GM12878 (cell line): ENCODE results near the gene ASB6. TPM values are rescaled to one million over a fixed set of nuclear protein-coding genes. Genes with fewer than 3 reads are reported as not detected.

Experiments used
- ATAC-seq: fragments of 200-7000 bp; cut with Tn5 transposase; 3 replicates; pipeline ENCODE4 v1.9.1; 2020; ENCODE audit warnings: mild to moderate bottlenecking, moderate library complexity
- BruUV-seq: library from RNA; stranded (reverse); fragments of 400-500 nt; replicated peaks from 2 replicates; lab custom pipeline; 2021; lab: Mats Ljungman, UMichigan
- CTCF ChIA-PET: fragments of 300-600 bp; sonication (Branson Sonifier 250); formaldehyde crosslinking; extraction: SDS; loops from one replicate; lab custom pipeline; 2021; ENCODE audit warnings: inconsistent platforms; lab: Yijun Ruan, JAX
- POLR2A ChIA-PET: fragments of 350-600 bp; formaldehyde crosslinking; extraction: SDS; loops from one replicate; lab custom pipeline; 2021; ENCODE audit warnings: inconsistent platforms; lab: Charles Lee
- RAD21 ChIA-PET: fragments of 300-600 bp; sonication (Branson Sonifier 250); formaldehyde crosslinking; loops from one replicate; lab custom pipeline; 2023; ENCODE audit warnings: antibody characterized with exemption; ENCODE audit not compliant: unreplicated experiment; lab: Charles Lee
- SMC1A ChIA-PET: fragments of 300-600 bp; sonication (Branson Sonifier 250); formaldehyde crosslinking; loops from one replicate; lab custom pipeline; 2023; ENCODE audit not compliant: unreplicated experiment, uncharacterized antibody; lab: Charles Lee
- DNase-seq: peaks from one replicate; pipeline ENCODE4 v3.0.0-alpha.2; 2011; ENCODE audit warnings: low read depth, low spot score
- FAIRE-seq: peaks from 3 replicates; lab custom pipeline; 2011; peaks lifted over from hg19 to GRCh38; lab: Jason Lieb, UNC
- H2AFZ ChIP-seq: 2 replicates; pipeline ENCODE4 v1.6.0; 2011; ENCODE audit warnings: low read depth, low read length, control low read depth; ENCODE audit not compliant: control insufficient read depth
- H3K27ac ChIP-seq: 2 replicates; pipeline ENCODE4 v1.5.1; 2011; ENCODE audit warnings: control low read depth; ENCODE audit not compliant: control insufficient read depth, insufficient read depth
- H3K27me3 ChIP-seq, 2 experiments: replicated peaks in 1 of 2; 2 replicates each; pipeline versions ENCODE4 v1.6.0 to v1.6.1; 2011; ENCODE audit warnings: low read length in 1 of 2; ENCODE audit not compliant: control insufficient read depth in 2 of 2, insufficient read depth in 2 of 2
- H3K36me3 ChIP-seq, 2 experiments: 2 replicates each; pipeline ENCODE4 v1.5.1; 2011; ENCODE audit warnings: low read length in 1 of 2; ENCODE audit not compliant: control insufficient read depth in 2 of 2, insufficient read depth in 2 of 2
- H3K4me1 ChIP-seq: 2 replicates; pipeline ENCODE4 v1.6.1; 2011; ENCODE audit warnings: mild to moderate bottlenecking, low read length, moderate library complexity, mixed read lengths; ENCODE audit not compliant: control insufficient read depth, insufficient read depth
- H3K4me2 ChIP-seq: 2 replicates; pipeline ENCODE4 v1.6.0; 2011; ENCODE audit warnings: control low read depth; ENCODE audit not compliant: control insufficient read depth, insufficient read depth
- H3K4me3 ChIP-seq: fragments of 200-600 bp; sonication (generic); 2 replicates; pipeline ENCODE4 v1.5.1; 2016
- H3K79me2 ChIP-seq: 2 replicates; pipeline ENCODE4 v1.6.0; 2011; ENCODE audit warnings: low read length; ENCODE audit not compliant: control insufficient read depth, insufficient read depth
- H3K9ac ChIP-seq: 2 replicates; pipeline ENCODE4 v1.8.0; 2011; ENCODE audit warnings: low read length, control low read depth, mixed read lengths; ENCODE audit not compliant: control insufficient read depth, insufficient read depth
- H3K9me3 ChIP-seq: replicated peaks from 3 replicates; pipeline ENCODE4 v1.5.1; 2011; ENCODE audit warnings: mild to moderate bottlenecking, low read length; ENCODE audit not compliant: control insufficient read depth, insufficient read depth
- H4K20me1 ChIP-seq: 2 replicates; pipeline ENCODE4 v1.6.0; 2011; ENCODE audit not compliant: control insufficient read depth, insufficient read depth
- ATF7 ChIP-seq: fragments of 450-650 bp; IDR thresholded peaks from 2 replicates; pipeline ENCODE4 v1.6.1; 2016; ENCODE audit warnings: low read depth, mild to moderate bottlenecking
- BHLHE40 ChIP-seq, 2 experiments: fragments of 450-650 bp in 1 of 2; IDR thresholded peaks; 2 replicates each; pipeline ENCODE4 v1.6.1; 2011 to 2017; ENCODE audit warnings: low read depth in 2 of 2, borderline replicate concordance in 1 of 2, improper control_type of control experiment in 1 of 2, low read length in 1 of 2, mild to moderate bottlenecking in 1 of 2
- CBFB ChIP-seq: IDR thresholded peaks from 2 replicates; pipeline ENCODE4 v1.6.1; 2016; ENCODE audit warnings: antibody characterized with exemption, low read depth
- ETV6 ChIP-seq, 2 experiments: fragments of 450-650 bp in 1 of 2; IDR thresholded peaks in 1 of 2; conservative IDR thresholded peaks in 1 of 2; 2 replicates each; pipeline ENCODE4 v1.6.1; 2014; ENCODE audit warnings: antibody characterized with exemption in 1 of 2, borderline replicate concordance in 1 of 2, low read depth in 1 of 2, mild to moderate bottlenecking in 1 of 2, moderate library complexity in 1 of 2
- FOXK2 ChIP-seq: fragments of 450-650 bp; IDR thresholded peaks from 2 replicates; pipeline ENCODE4 v1.6.1; 2017; ENCODE audit warnings: mild to moderate bottlenecking, moderate library complexity
- HDAC2 ChIP-seq: fragments of 200-600 bp; sonication (generic); IDR thresholded peaks from 2 replicates; pipeline ENCODE4 v1.6.1; 2017
- HDAC6 ChIP-seq: fragments of 200-600 bp; sonication (generic); IDR thresholded peaks from one replicate; pipeline ENCODE4 v1.8.0; 2017; ENCODE audit warnings: antibody characterized with exemption; ENCODE audit not compliant: unreplicated experiment
- HDGF ChIP-seq: fragments of 450-650 bp; IDR thresholded peaks from 2 replicates; pipeline ENCODE4 v1.6.1; 2016; ENCODE audit warnings: antibody characterized with exemption
- JUND ChIP-seq: IDR thresholded peaks from 2 replicates; pipeline ENCODE4 v1.6.1; 2012; ENCODE audit warnings: low read depth, mild to moderate bottlenecking, low read length, improper control_type of control experiment, moderate library complexity
- KDM1A ChIP-seq: fragments of 200-600 bp; sonication (generic); IDR thresholded peaks from 2 replicates; pipeline ENCODE4 v1.6.1; 2016; ENCODE audit warnings: borderline replicate concordance
- MEF2B ChIP-seq: fragments of 450-650 bp; IDR thresholded peaks from 2 replicates; pipeline ENCODE4 v1.6.1; 2018; ENCODE audit warnings: mild to moderate bottlenecking, moderate library complexity; ENCODE audit not compliant: partially characterized antibody, poor library complexity, severe bottlenecking
- MYB ChIP-seq: fragments of 150-350 bp; IDR thresholded peaks from 2 replicates; pipeline ENCODE4 v1.6.1; 2014; ENCODE audit warnings: mild to moderate bottlenecking, low read depth, low read length, borderline replicate concordance
- NFIC ChIP-seq: IDR thresholded peaks from 2 replicates; pipeline ENCODE4 v1.6.1; 2012; ENCODE audit warnings: low read depth, mild to moderate bottlenecking, inconsistent platforms, low read length, moderate library complexity
- NFYA ChIP-seq: IDR thresholded peaks from 2 replicates; pipeline ENCODE4 v1.6.1; 2011; ENCODE audit warnings: low read depth, mild to moderate bottlenecking, low read length, improper control_type of control experiment, borderline replicate concordance
- NRF1 ChIP-seq: conservative IDR thresholded peaks from 2 replicates; pipeline ENCODE4 v1.6.1; 2011; ENCODE audit warnings: mild to moderate bottlenecking, low read depth, low read length, improper control_type of control experiment
- PML ChIP-seq: IDR thresholded peaks from 2 replicates; pipeline ENCODE4 v1.6.1; 2012; ENCODE audit warnings: low read length, inconsistent platforms
- POLR2AphosphoS5 ChIP-seq: IDR thresholded peaks from 2 replicates; pipeline ENCODE4 v1.6.1; 2011; ENCODE audit warnings: mild to moderate bottlenecking, low read length, inconsistent platforms
- RUNX3 ChIP-seq: IDR thresholded peaks from 2 replicates; pipeline ENCODE4 v1.6.1; 2012; ENCODE audit warnings: low read length, inconsistent platforms
- WRNIP1 ChIP-seq: IDR thresholded peaks from 2 replicates; pipeline ENCODE4 v1.6.1; 2011; ENCODE audit warnings: low read depth, low read length, improper control_type of control experiment, borderline replicate concordance
- ZSCAN29 ChIP-seq: fragments of 450-650 bp; IDR thresholded peaks from 2 replicates; pipeline ENCODE4 v1.6.1; 2017; ENCODE audit warnings: mild to moderate bottlenecking, moderate library complexity
- WGBS: methylation state at CpG from one replicate; pipeline ENCODE4 v1.1.6; 2016; ENCODE audit warnings: low lambda C conversion rate; ENCODE audit not compliant: insufficient replicate concordance, insufficient coverage; ENCODE audit errors: missing lambda C conversion rate; 5-methylcytosine and 5-hydroxymethylcytosine counted together
- in situ Hi-C: fragments of 300-500 bp; cut with MboI; formaldehyde crosslinking; loops from 9 replicates; pipeline ENCODE4 v1.14.3; 2018; ENCODE audit warnings: mixed read lengths
- intact Hi-C: fragments of 100-400 bp; cut with micrococcal nuclease; formaldehyde crosslinking; loops from one replicate; pipeline ENCODE4 v1.14.2; 2022; ENCODE audit not compliant: unreplicated experiment
- polyA plus RNA-seq, 11 experiments: library from polyadenylated mRNA; depleted of rRNA in 4 of 11; unstranded in 6 of 11; stranded (reverse) in 5 of 11; fragments of >200 nt; fragmentation: Nextera tagmentation in 4 of 11; fragmentation: Illumina TruSeq in 1 of 11; extraction: Ambion mirVana in 4 of 11; extraction: Trizol in 1 of 11; gene quantifications; 1 replicate in 1 of 11; 2 replicates in 10 of 11; pipeline versions ENCODE4 v1.2.1 to v1.2.3, GENCODE V29; 2011 to 2016; ENCODE audit warnings: inconsistent platforms in 2 of 11, missing spikeins in 2 of 11, low read depth in 1 of 11
- total RNA-seq, 4 experiments: library from RNA; depleted of rRNA in 3 of 4; stranded (reverse); fragments of >200 nt in 3 of 4; fragmentation: Illumina TruSeq in 1 of 4; extraction: Trizol in 1 of 4; gene quantifications; 2 replicates each; pipeline versions ENCODE4 v1.2.1 to v1.2.3, GENCODE V29; 2013 to 2021
- TF ChIP-seq, protein P1 (sequence below): fragments of 450-650 bp; IDR thresholded peaks from 2 replicates; pipeline ENCODE4 v1.6.1; 2017; ENCODE audit warnings: low read depth, mild to moderate bottlenecking, moderate library complexity
- TF ChIP-seq, protein P2 (sequence below): fragments of 450-650 bp; IDR thresholded peaks from 2 replicates; pipeline ENCODE4 v1.6.1; 2016; ENCODE audit warnings: mild to moderate bottlenecking

Gene ASB6
- total and polyA plus RNA-seq, 10 of the 15 experiments (the other 5 are each of a cell fraction or from before 2014, with no cell fraction given): 0.80 to 18.2 (median 9.9) TPM

DNA sequence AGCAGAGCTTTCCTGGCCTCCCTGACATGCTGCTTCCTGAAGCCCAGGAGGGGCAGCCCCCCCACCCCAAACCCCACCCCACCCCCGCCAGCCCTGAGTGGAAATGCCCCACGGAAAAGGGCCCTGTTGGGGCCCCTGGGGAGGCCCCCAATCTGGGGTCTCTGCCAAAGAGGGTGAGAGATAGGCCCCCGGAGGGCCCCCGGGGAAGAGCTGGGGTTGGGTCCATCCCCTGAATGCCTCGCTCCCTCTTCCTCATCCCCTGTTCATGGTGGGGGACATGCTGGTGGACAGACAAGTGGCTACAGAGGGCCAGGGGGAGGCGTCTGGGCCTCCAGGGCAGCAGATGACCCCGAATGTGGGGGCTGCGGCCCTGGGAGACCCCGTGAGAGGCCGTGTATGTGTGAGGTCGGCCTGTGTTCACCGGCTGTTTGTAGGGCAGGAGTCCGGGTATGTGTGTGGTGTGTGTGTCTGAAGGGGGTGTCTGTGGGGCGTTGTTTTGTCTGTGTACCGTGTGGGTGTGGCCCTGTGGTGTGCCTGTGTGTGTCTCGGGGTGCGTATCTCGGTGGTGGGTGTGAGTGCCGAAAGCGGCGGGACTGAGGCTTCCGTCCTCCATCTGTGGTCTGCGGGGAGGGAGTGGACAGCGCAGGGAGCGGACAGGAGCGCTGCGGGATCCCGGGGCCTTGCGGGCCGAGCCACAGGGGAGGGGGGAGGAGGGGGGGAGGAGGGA lies 32.3 kb downstream of the ASB6 start:
- DNase-seq (no peak), ATAC-seq (peak; percentile 62), FAIRE-seq (no peak)
- SMC1A ChIA-PET: interaction anchor here (0.8 to 2.4 kb wide), 9 partner anchors 13 to 478 kb away, joined by 3 to 15 read pairs (median 4); no protein-coding TSS in a partner anchor
- no TSS peak for BruUV-seq
- 0% methylated on average over 20 of the region's 30 CpGs for WGBS
- Histone ChIP-seq H3K4me1 (peaks cover 8% of the 10 kb centered on the region), H3K27ac (no peak overlapping the region), H3K27me3 (no peaks in the 10 kb centered on the region), H3K4me3 (0 out of 2 replicates have a peak overlapping the region, but pooled peaks have one; percentile 11), H2AFZ (no peak overlapping the region), H3K4me2 (peak overlapping the region; percentile 26; the same call in 1 of the 2 replicates), H3K36me3 (no peaks in the 10 kb centered on the region), H3K9ac (no peak overlapping the region), H4K20me1 (no peaks in the 10 kb centered on the region), H3K79me2 (no peaks in the 10 kb centered on the region), H3K9me3 (no peaks in the 10 kb centered on the region)
- POLR2A ChIA-PET: interaction anchor here (0.6 to 1.9 kb wide), 4 partner anchors 12 to 470 kb away, joined by 3 to 9 read pairs (median 4); no protein-coding TSS in a partner anchor
- CTCF ChIA-PET: interaction anchor here (0.6 to 2.8 kb wide), 9 partner anchors 12 to 478 kb away, joined by 3 to 33 read pairs (median 11); partner anchors contain the start of gene NTMT1
- intact Hi-C loops: loop anchor here (1.0 to 10.0 kb wide), 4 partner anchors 125 to 470 kb away; partner anchors contain the start of gene IER5L
- in situ Hi-C loops: loop anchor here (5.0 kb wide), 2 partner anchors 437 to 477 kb away; no protein-coding TSS in a partner anchor
- RAD21 ChIA-PET: interaction anchor here (1.0 to 2.7 kb wide), 9 partner anchors 13 to 478 kb away, joined by 3 to 28 read pairs (median 6); partner anchors contain the start of gene IER5L
- TF ChIP-seq WRNIP1: no peak
- TF ChIP-seq, protein P1, sequence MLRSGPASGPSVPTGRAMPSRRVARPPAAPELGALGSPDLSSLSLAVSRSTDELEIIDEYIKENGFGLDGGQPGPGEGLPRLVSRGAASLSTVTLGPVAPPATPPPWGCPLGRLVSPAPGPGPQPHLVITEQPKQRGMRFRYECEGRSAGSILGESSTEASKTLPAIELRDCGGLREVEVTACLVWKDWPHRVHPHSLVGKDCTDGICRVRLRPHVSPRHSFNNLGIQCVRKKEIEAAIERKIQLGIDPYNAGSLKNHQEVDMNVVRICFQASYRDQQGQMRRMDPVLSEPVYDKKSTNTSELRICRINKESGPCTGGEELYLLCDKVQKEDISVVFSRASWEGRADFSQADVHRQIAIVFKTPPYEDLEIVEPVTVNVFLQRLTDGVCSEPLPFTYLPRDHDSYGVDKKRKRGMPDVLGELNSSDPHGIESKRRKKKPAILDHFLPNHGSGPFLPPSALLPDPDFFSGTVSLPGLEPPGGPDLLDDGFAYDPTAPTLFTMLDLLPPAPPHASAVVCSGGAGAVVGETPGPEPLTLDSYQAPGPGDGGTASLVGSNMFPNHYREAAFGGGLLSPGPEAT: 0 out of 2 replicates have a peak, but pooled peaks have one; percentile 28
- TF ChIP-seq KDM1A: no peak
- no peak for TF ChIP-seq ZSCAN29
- TF ChIP-seq HDGF: peak; percentile 95
- TF ChIP-seq NFYA: no peak
- TF ChIP-seq HDAC2: no peak
- peak; percentile 45; the same call in 1 of the 2 replicates for TF ChIP-seq ATF7
- no peak for TF ChIP-seq JUND
- TF ChIP-seq ETV6 (conservative IDR thresholded peaks at IDR 0.05 in 1 of 2, IDR thresholded peaks at IDR 0.05 in 1 of 2; ENCODE audit: borderline replicate concordance in 1 of 2, low read depth in 1 of 2): no peak
- TF ChIP-seq MYB: no peak
- TF ChIP-seq, protein P2, sequence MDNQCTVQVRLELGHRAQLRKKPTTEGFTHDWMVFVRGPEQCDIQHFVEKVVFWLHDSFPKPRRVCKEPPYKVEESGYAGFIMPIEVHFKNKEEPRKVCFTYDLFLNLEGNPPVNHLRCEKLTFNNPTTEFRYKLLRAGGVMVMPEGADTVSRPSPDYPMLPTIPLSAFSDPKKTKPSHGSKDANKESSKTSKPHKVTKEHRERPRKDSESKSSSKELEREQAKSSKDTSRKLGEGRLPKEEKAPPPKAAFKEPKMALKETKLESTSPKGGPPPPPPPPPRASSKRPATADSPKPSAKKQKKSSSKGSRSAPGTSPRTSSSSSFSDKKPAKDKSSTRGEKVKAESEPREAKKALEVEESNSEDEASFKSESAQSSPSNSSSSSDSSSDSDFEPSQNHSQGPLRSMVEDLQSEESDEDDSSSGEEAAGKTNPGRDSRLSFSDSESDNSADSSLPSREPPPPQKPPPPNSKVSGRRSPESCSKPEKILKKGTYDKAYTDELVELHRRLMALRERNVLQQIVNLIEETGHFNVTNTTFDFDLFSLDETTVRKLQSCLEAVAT: peak; percentile 64; the same call in 1 of the 2 replicates
- TF ChIP-seq MEF2B: peak; percentile 12
- no peak for TF ChIP-seq FOXK2
- peak; percentile 25; the same call in 1 of the 2 replicates for TF ChIP-seq RUNX3
- no peak for TF ChIP-seq PML
- TF ChIP-seq NFIC: no peak
- no peak for TF ChIP-seq HDAC6
- no peak for TF ChIP-seq CBFB
- TF ChIP-seq NRF1: no peak
- peak in 1 of 2 experiments; percentile 47; a peak in 1 of 4 replicates for TF ChIP-seq BHLHE40 (IDR thresholded peaks at IDR 0.05; ENCODE audit: borderline replicate concordance in 1 of 2, low read depth in 2 of 2, low read length in 1 of 2)
- TF ChIP-seq POLR2AphosphoS5: no peak
